ENCODE results near the gene CTU2.

CTU2 gene

DNA sequence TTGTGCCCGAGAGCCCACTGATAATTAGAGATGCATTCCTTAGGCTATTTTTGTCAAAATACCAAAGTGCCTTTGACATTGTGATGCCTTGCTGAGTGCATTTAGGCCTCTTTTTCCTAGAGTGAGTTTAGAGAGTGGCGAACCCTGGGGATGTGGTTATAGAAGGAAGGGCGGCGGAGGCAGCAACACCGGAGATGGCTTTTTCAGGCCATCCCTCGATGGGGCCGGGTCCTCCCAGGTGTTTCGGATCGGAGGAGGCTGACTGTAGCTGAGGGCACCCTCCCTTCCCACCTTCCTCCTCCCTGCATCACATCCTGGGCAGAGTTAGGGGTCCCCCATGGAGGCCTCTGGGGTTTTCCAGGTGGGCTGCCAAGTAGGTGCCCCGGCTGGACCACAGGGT is 13.4 kb upstream of the CTU2 start:
- H3K4me1 ChIP-seq (ENCODE audit: insufficient read depth, low read length): no peaks in the 10 kb centered on the region
- H3K27me3 ChIP-seq (ENCODE audit: insufficient read depth, low read length): peaks cover 15% of the 10 kb centered on the region
- no peaks in the 10 kb centered on the region for H3K9me3 ChIP-seq (ENCODE audit: insufficient read depth, low read depth, low read length)

DNA sequence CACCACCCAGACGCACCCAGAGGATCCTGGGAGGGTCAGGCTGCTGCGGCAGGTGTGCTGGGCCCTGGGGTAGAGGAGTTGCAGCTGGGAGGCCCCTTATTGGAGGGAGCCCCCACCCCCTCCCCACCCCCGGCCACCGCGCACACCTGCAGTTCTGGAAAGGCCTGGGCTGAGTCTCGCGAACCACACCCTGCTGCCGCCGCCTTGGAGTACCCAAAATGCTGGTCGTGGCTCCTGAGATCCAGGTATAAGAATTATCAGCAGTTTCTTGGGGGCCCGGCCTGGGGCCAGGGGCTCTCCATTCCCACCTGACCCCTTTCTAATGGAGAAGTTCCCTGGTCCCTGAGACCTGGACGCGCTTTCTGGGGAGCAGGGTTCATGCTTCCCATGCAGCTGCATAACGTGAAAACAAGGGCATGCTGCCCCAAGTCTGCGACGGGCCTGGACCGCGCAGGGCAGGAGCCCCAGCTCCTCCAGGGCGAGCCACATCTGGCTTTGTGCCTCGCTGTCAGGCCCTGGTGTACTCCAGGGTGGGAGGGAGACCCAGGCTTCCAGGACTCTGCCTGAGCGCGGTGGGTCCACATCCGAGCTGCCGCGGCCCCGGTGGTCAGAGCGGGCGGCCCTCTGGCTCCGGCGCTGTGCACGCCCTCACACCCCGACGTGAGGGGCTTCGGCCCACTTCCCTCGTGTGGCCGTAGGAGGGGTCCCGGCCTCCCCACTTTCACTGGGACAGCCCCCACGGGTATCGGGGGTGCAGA is 12.7 kb upstream of the CTU2 start:
- H3K36me3 ChIP-seq (ENCODE audit: insufficient read depth, low read depth, low read length): no peaks in the 10 kb centered on the region
- H3K4me1 ChIP-seq (ENCODE audit: insufficient read depth, low read length): no peaks in the 10 kb centered on the region
- no peak overlapping the region for H3K27ac ChIP-seq (ENCODE audit: low read length)
- H3K9me3 ChIP-seq (ENCODE audit: insufficient read depth, low read depth, low read length): no peaks in the 10 kb centered on the region
- H3K9ac ChIP-seq (ENCODE audit: low read depth, low read length): no peak overlapping the region
- H3K4me3 ChIP-seq (ENCODE audit: low read length): no peak overlapping the region
- peaks cover 8% of the 10 kb centered on the region for H3K27me3 ChIP-seq (ENCODE audit: insufficient read depth, low read length)

More for the DNA sequence above, 13.4 kb upstream of the CTU2 start:
- Histone ChIP-seq H3K36me3 (ENCODE audit: insufficient read depth, low read depth, low read length) (no peaks in the 10 kb centered on the region), H3K4me3 (ENCODE audit: low read length) (no peak overlapping the region), H3K27ac (ENCODE audit: low read length) (no peak overlapping the region), H3K9ac (ENCODE audit: low read depth, low read length) (no peak overlapping the region)

DNA sequence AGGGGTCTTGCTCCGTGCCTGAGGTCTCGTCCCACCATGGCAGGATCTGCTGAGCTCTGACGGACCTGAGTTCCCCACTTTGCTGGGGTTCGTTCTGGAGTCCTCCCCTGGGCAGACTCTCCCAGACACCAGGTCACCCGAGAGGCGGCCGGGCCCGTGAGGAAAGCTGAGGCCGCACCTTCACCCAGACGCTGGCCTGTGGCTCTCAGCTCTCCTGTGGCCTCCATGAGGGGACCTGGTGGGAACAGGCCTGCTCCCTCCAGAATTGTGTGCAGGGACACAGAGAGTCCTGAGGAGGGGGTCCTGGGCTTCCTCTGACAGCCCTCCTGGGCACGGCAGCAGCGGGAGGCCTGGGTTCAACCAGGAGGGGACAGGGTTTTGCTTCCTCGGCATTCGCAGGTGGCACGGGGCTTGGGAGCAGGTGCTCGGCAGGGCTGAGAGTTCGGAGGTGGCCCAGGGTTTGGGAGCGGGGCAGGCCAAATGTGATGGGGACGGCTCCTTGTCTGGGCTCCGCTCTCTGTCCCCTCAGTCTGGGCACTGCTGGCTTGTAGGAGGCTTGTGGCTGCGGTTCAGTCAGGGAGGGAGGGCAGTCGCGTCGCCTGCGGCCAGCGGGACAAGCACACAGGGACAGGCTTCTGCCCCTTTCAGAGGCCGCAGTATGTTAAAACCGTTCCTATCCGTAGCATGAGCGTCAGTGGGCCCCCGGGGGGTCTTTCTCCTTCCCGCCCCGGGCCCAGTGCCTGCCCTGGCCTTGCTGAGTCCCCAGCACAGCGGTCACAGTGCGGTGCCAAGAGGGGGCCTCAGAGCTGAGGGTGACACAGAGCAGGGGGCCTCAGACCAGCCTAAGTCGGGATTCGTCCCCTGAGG is 11.8 kb upstream of the CTU2 start:
- no peaks in the 10 kb centered on the region for H3K36me3 ChIP-seq (ENCODE audit: insufficient read depth, low read depth, low read length)
- no peak overlapping the region for H3K4me3 ChIP-seq (ENCODE audit: low read length)
- no peak overlapping the region for H3K27ac ChIP-seq (ENCODE audit: low read length)
- no peaks in the 10 kb centered on the region for H3K9me3 ChIP-seq (ENCODE audit: insufficient read depth, low read depth, low read length)
- peaks cover under 1% of the 10 kb centered on the region; the same call in 1 of the 2 replicates for H3K27me3 ChIP-seq (ENCODE audit: insufficient read depth, low read length)
- no peak overlapping the region for H3K9ac ChIP-seq (ENCODE audit: low read depth, low read length)
- H3K4me1 ChIP-seq (ENCODE audit: insufficient read depth, low read length): no peaks in the 10 kb centered on the region

DNA sequence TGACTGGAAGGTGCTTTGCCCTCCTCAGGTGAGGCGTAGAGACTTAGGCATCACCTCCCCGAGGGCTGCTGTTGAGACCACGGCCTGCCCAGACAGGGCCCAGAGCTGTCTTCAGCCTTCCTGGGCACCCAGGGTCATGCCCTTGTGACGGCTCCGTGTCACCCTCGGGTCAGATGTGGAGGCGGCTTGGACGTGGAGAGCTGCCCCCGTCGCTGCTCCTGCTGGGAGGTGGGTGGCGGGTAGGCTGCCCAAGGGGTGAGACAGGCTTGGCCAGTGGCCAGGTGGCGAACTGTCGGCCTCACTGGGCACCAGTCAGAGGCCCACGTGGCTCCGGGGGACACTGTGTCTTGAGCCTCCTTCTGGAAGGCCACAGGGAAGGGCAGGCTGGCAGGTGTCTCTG is 11.1 kb upstream of the CTU2 start:
- Histone ChIP-seq H3K27me3 (ENCODE audit: insufficient read depth, low read length) (no peaks in the 10 kb centered on the region), H3K27ac (ENCODE audit: low read length) (no peak overlapping the region), H3K4me3 (ENCODE audit: low read length) (no peak overlapping the region), H3K36me3 (ENCODE audit: insufficient read depth, low read depth, low read length) (no peaks in the 10 kb centered on the region), H3K9ac (ENCODE audit: low read depth, low read length) (no peak overlapping the region), H3K9me3 (ENCODE audit: insufficient read depth, low read depth, low read length) (no peaks in the 10 kb centered on the region), H3K4me1 (ENCODE audit: insufficient read depth, low read length) (no peaks in the 10 kb centered on the region)

DNA sequence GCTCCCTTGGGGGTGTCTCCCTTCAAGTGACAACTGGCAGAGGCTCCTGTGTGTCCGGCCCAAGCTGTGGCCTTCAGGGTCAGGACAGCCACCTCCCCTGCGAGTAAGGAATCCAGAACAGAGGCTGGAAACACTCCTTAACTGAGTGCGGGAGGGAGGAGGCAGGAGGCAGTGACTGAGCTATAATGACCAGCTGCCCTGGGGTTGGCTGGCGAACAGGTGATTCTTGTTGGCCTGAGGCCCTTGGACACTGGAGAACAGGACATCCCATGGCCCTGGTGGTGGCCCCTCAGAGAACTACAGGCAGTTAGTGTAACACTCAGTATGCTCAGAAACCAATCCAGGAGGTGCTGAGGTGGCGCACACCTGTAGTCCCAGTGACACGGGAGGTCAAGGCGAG is 10.6 kb upstream of the CTU2 start:
- Histone ChIP-seq H3K36me3 (ENCODE audit: insufficient read depth, low read depth, low read length) (no peaks in the 10 kb centered on the region), H3K4me1 (ENCODE audit: insufficient read depth, low read length) (no peaks in the 10 kb centered on the region), H3K4me3 (ENCODE audit: low read length) (no peak overlapping the region), H3K9ac (ENCODE audit: low read depth, low read length) (no peak overlapping the region), H3K27ac (ENCODE audit: low read length) (no peak overlapping the region), H3K27me3 (ENCODE audit: insufficient read depth, low read length) (no peaks in the 10 kb centered on the region), H3K9me3 (ENCODE audit: insufficient read depth, low read depth, low read length) (no peaks in the 10 kb centered on the region)

DNA sequence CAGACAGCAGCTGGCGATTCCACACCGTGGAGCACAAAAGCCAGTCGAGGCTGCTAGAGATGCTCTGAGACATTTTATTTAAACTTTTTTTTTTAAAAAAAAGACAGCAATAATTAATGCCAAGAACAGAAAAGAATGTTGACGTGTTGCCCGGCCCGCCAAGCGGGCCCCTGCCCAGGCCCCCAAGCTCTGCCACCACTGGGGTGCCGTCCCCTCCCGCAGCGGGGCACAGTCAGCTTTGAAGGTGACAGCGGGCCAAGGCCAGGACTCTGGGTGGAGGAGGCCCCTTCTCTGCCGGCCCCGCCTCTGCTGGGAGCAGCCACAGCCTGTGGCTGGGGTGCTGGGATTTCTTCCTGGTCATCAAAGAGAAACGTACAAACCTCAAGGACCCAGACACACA is 9.9 kb upstream of the CTU2 start:
- H3K27me3 ChIP-seq (ENCODE audit: insufficient read depth, low read length): no peaks in the 10 kb centered on the region
- H3K9me3 ChIP-seq (ENCODE audit: insufficient read depth, low read depth, low read length): no peaks in the 10 kb centered on the region
- H3K4me1 ChIP-seq (ENCODE audit: insufficient read depth, low read length): no peaks in the 10 kb centered on the region
- no peak overlapping the region for H3K27ac ChIP-seq (ENCODE audit: low read length)
- no peak overlapping the region for H3K9ac ChIP-seq (ENCODE audit: low read depth, low read length)
- H3K36me3 ChIP-seq (ENCODE audit: insufficient read depth, low read depth, low read length): no peaks in the 10 kb centered on the region
- H3K4me3 ChIP-seq (ENCODE audit: low read length): no peak overlapping the region

DNA sequence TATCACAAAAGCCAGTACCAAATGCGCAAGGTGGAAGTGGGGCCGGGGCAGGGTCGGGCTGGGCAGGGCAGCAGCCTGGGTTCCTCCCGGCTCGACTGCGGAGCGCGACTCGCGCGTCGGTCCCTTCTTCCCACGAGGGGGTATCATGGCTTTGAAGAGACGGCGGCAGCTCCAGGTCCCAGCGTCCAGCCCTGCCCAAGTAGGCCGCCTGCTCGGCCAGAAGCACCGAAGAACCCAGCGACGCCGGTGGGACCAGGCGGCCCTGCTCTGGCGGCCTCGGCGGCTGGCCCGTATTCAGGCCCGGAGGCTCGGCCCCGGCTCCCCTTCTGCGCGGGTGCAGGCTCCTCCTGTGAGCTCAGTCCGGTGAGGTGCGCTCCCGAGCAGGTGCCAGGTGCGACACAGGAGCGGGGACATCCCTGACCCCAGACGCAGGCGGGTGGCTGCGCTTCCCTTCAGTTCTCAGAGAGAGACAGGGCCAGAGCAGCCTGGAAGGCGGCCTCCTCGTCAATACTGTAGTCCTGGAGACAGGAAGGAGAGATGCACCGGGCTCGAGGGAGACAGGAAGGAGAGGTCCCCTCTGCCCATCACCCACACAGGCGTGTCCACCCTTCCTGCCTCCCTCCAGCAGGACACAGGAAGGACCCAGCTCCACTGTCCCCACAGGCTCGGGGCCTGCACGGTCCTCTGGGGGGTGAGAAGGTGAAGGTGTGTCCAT is 9.0 kb upstream of the CTU2 start:
- H3K36me3 ChIP-seq (ENCODE audit: insufficient read depth, low read depth, low read length): no peaks in the 10 kb centered on the region
- H3K27me3 ChIP-seq (ENCODE audit: insufficient read depth, low read length): no peaks in the 10 kb centered on the region
- H3K9ac ChIP-seq (ENCODE audit: low read depth, low read length): no peak overlapping the region
- no peaks in the 10 kb centered on the region for H3K9me3 ChIP-seq (ENCODE audit: insufficient read depth, low read depth, low read length)
- no peak overlapping the region for H3K27ac ChIP-seq (ENCODE audit: low read length)
- no peaks in the 10 kb centered on the region for H3K4me1 ChIP-seq (ENCODE audit: insufficient read depth, low read length)
- no peak overlapping the region for H3K4me3 ChIP-seq (ENCODE audit: low read length)

DNA sequence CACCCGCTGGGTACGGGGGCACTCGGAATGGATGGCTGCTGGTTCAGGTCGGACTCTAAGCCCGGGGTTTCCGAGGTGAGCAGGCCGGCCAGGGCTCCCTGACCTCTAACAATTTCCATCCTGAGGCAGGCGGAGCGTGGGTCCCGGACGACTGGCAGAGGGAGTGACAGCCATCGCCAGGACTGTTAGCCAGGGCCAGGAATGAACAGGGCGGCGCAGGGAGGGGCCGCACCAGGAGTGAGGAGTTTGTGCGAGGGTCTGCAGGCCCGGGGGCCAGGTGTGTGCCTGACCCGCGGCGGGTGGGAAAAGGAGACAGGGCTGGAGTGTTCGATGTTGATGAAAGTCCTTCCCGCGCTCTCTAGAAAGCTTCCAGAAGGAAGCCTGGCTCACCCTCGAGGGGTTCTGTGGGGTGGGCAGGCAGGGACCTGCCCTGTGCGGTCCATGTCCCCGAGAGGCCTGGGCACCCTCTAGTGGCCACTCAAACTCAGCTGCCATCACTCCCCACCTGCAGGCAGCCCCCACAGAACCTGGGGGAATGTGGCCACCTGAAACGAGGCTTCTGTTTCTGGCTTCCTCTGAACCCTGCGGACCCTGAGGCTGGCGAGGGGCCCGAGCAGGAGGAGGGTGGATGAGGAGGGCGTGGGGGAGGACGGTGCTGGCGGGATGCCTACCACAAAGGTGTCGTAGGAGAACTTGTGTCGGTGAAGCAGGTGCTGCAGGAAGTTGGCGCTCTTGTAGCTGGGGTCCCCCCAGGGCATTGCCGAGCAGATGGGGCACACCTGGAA is 8.3 kb upstream of the CTU2 start:
- H3K9me3 ChIP-seq (ENCODE audit: insufficient read depth, low read depth, low read length): no peaks in the 10 kb centered on the region
- H3K4me1 ChIP-seq (ENCODE audit: insufficient read depth, low read length): no peaks in the 10 kb centered on the region
- no peak overlapping the region for H3K9ac ChIP-seq (ENCODE audit: low read depth, low read length)
- no peaks in the 10 kb centered on the region for H3K36me3 ChIP-seq (ENCODE audit: insufficient read depth, low read depth, low read length)
- H3K27ac ChIP-seq (ENCODE audit: low read length): no peak overlapping the region
- H3K4me3 ChIP-seq (ENCODE audit: low read length): no peak overlapping the region
- no peaks in the 10 kb centered on the region for H3K27me3 ChIP-seq (ENCODE audit: insufficient read depth, low read length)

DNA sequence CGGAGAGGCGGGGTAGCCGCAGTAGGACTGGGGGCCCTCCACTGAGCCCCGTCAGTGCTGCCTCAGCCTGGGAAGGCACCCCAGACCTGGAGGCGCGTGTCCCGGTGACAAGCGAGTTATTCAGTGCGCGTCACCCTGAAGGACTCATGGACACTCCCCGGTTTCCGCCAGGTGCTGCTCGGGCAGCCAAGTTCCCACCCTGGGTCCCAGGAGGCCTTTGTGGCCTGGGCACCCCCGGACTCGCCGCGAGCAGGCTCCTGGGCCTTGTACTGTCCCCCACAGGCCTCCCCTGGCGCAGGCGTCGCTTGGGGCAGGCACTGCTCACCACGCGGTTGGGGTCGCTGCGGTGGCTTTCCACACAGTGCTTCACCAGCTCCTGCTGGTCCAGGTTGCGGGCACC is 7.7 kb upstream of the CTU2 start:
- Histone ChIP-seq H3K9ac (ENCODE audit: low read depth, low read length) (no peak overlapping the region), H3K27me3 (ENCODE audit: insufficient read depth, low read length) (no peaks in the 10 kb centered on the region), H3K4me1 (ENCODE audit: insufficient read depth, low read length) (no peaks in the 10 kb centered on the region), H3K27ac (ENCODE audit: low read length) (no peak overlapping the region), H3K9me3 (ENCODE audit: insufficient read depth, low read depth, low read length) (no peaks in the 10 kb centered on the region), H3K4me3 (ENCODE audit: low read length) (no peak overlapping the region), H3K36me3 (ENCODE audit: insufficient read depth, low read depth, low read length) (no peaks in the 10 kb centered on the region)

DNA sequence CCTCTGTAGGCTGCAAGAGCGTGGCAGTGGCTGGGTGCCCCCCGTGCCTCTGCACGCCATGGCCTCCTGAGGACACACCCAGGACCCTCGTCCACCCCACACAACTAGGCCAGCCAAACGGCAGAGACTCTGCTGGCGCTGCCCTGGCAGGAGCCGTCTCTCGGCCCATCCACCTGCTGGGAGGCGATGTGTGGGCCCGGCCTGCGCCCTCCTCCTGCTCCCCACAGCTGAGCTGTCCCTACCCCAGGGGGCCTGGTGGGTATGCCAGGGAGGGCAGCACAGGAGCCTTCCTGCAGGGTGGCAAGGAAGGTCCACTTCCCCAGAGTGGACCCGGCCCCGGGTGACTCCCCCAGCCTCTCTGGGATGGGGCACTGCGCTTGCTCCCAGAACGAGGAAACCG is 7.1 kb upstream of the CTU2 start:
- no peak overlapping the region for H3K9ac ChIP-seq (ENCODE audit: low read depth, low read length)
- H3K36me3 ChIP-seq (ENCODE audit: insufficient read depth, low read depth, low read length): no peaks in the 10 kb centered on the region
- no peaks in the 10 kb centered on the region for H3K4me1 ChIP-seq (ENCODE audit: insufficient read depth, low read length)

DNA sequence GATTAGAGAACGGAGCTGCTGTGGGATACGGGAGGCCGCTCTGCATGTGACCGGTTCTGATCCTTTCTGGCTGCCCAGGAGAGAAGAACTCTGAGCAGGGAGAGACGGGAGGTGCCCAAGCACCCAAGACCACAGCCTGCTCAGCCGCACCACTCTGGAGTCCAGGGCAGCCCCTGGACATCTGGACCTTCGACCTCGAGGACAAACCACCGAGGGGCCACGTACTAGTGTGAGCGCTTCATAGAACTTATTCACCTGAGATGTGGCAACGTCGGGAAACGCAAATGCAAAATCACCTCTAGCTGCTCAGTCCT is 6.0 kb upstream of the CTU2 start:
- H3K4me3 ChIP-seq (ENCODE audit: low read length): no peak overlapping the region
- no peaks in the 10 kb centered on the region for H3K9me3 ChIP-seq (ENCODE audit: insufficient read depth, low read depth, low read length)
- H3K9ac ChIP-seq (ENCODE audit: low read depth, low read length): no peak overlapping the region
- no peak overlapping the region for H3K27ac ChIP-seq (ENCODE audit: low read length)
- no peaks in the 10 kb centered on the region for H3K27me3 ChIP-seq (ENCODE audit: insufficient read depth, low read length)
- 0 out of 2 replicates have a peak, but pooled peaks cover 2% of the 10 kb centered on the region for H3K4me1 ChIP-seq (ENCODE audit: insufficient read depth, low read length)
- H3K36me3 ChIP-seq (ENCODE audit: insufficient read depth, low read depth, low read length): no peaks in the 10 kb centered on the region

More for the DNA sequence above, 7.1 kb upstream of the CTU2 start:
- H3K4me3 ChIP-seq (ENCODE audit: low read length): no peak overlapping the region
- H3K9me3 ChIP-seq (ENCODE audit: insufficient read depth, low read depth, low read length): no peaks in the 10 kb centered on the region
- no peak overlapping the region for H3K27ac ChIP-seq (ENCODE audit: low read length)
- H3K27me3 ChIP-seq (ENCODE audit: insufficient read depth, low read length): no peaks in the 10 kb centered on the region
